DOHH2 (cell line): ENCODE measurements around the gene POGLUT2.

ENCODE experiments used
- CTCF ChIP-seq: fragments of 200-600 bp; sonication (generic); IDR thresholded peaks from one replicate; pipeline ENCODE4 v1.5.1; 2014; ENCODE audit warnings: antibody characterized with exemption, mild to moderate bottlenecking, low read depth, low read length; ENCODE audit not compliant: poor library complexity, severe bottlenecking
- EZH2phosphoT487 ChIP-seq: fragments of 200-600 bp; sonication (generic); IDR thresholded peaks from 2 replicates; pipeline ENCODE4 v1.6.1; 2017; ENCODE audit warnings: borderline replicate concordance, mild to moderate bottlenecking, antibody characterized with exemption, low read length, moderate library complexity, mixed read lengths

GRCh38 chr13:102772042-102772425 lies 26.7 kb downstream of the POGLUT2 start:
- TF ChIP-seq CTCF = no peak
- TF ChIP-seq EZH2phosphoT487 = no peak
